ENCODE measurements around the gene DENND11.

Gene DENND11

DNA sequence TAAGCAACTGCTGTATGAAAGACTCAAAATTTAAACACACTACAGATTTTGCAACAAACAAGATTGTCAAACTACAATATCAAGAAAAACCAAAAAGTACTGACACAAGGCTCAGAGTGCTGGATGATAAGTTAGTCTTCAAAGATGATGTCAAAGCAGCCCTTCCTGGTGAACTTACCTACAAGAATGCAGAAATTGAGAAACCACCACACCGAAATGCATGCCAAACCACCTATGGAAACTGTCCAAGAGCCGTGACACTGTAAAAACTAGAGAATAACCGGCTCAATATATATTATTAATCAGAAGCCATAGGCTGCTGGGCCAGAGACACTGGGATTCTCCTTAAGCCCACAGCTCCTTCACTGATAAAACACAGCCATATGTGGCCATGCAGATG lies 25.3 kb downstream of the DENND11 start:
- FAIRE-seq: no peak

DNA sequence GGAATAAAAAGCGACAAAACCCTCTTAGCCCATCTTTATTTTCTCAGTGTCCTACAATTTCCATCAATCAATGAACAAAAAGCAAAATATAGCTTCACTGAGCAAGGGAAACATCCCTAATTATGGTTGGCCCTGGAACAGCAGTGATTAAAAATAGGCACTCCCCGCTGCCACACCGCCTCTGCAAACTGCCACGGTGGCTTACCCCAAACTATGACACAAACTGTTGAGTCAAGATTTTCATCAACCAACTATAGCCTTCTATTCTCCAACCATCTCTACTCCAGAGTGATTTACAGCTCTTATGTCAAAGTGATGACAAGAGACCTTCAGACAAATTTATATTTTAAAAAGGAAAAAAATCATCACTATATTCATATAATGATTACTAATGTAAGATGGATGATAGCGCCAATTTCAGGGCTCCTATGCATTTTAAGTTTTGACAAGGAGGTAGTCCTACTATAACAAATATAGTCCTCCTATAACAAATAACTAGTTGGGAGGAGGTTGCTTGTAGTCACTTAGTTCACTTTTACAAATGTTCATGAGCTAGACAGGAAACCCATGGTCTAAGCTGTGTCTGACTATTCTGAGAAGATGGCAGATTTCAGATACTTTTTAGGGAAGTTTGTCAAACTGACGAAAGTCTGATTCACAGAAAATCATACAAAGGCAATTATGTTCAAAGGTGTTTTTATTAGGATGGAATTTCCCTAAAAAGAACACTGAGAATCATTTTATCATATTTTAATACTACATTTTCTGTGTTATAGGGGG lies 26.3 kb downstream of the DENND11 start:
- no peak for FAIRE-seq

DNA sequence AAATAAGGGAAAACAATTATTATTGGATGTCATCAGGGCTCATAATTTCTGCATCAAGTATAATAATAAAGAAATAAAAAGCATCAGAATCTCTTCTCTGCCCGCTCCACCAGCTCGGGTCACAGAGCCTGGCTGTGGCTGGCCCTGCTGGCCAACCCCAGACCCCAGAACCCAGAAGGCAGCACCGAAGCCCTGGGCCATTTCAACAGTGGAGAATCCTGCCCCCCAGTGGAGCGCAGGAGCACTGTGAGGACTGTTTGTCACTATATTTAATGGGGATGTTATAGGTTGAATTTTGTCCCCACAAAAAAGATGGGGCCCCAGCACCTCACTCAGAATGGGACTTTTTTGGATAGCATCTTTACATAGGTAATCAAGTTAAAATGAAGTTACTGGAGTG lies 27.3 kb downstream of the DENND11 start:
- no peak for FAIRE-seq

DNA sequence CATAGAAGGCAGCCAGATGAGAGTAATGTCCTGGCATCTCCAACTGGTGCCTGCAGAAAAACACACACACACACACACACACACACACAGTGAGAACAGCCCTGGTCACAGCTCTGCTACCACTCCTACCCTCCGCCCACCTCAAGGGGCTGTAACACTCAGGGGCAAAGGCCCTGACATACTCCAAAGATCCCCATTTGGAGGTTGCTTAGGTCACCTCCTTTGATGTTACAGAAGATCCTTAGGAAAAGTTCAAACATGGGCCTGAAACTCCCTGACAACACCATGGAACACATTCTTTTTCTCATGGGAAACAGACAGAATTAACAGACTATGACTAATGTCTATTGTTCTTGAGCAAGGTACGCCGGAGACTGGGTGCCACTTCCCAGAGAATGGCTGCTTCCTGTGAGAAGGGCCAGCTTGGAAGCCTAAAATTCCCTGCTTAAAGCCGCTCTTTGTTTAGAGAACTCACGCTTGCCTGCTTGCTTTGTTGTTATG lies 27.7 kb downstream of the DENND11 start:
- no peak for FAIRE-seq

DNA sequence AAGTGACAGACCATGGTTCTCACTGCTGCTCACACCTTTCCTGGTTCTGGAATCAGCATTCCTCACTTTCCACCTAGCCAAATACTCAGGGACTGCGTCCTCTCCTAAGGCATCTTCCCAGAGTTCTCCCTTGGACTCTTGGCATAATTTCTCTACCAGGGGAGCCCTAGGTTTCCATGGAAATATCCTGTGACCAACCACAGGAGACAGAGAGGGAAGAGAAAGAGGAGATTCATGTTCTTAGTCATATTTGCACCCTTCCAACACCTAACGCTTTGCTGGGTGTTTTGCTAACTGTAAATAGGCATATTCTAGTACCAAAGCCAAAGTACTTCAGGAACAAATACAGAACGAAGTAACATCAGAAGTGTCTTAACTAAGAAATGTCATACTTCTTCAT lies 28.6 kb downstream of the DENND11 start:
- no peak for FAIRE-seq

DNA sequence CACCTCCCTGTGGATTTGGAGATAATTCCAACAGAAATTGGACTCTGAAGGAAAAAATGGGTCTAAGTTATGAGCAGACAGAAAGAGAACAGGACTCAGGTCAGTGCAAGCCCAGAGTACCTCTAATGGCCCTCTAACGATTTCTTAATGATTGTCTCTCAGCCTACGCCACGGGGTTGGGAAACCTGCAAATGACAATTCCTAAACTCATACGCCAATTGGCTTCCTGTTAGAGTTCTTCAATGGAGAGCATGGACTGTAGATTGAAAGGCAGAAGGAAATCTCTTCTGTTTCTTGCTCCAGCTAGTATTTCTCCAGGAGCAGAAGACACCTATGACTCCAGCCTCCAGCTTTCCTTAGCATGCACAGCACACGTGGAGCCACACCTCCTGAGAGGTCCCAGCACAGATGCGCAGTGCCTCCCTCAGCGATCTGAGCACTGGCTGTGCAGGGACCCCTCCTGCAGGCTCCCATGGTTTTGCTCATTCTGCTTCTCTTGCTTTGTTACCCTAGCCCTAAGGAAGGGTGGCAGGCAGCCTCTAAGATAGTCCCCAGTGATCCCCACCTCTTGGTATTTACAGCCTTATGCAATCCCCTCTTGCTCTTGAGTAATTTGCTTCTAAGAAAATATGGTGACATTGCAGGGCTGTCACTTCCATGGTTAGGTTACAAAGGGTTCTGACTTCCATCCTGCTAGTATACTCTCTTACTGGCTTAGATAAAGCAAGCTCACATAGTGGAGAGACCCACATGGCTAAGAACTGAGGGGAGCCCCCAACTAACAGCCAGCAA lies 30.1 kb downstream of the DENND11 start:
- FAIRE-seq: no peak

DNA sequence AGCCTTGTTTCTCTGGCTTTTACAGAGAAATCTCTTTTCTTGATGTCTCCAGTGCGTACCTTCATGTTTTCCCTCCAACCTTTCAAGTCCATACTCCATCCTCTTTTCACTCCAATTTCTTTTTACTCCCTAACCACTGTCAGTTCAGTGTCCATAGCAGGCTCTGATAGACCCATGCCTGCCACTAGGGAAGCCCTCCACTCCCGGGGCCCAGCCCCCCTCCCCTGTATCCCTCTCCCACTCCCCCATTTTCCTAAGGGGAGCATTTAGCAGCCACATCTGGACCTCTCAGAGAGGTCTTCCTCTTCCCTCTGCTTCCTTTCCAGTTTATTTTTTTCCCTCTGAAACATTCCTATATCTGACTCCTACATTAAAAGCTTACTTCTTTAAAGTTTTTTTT lies 33.1 kb downstream of the DENND11 start:
- no peak for FAIRE-seq

DNA sequence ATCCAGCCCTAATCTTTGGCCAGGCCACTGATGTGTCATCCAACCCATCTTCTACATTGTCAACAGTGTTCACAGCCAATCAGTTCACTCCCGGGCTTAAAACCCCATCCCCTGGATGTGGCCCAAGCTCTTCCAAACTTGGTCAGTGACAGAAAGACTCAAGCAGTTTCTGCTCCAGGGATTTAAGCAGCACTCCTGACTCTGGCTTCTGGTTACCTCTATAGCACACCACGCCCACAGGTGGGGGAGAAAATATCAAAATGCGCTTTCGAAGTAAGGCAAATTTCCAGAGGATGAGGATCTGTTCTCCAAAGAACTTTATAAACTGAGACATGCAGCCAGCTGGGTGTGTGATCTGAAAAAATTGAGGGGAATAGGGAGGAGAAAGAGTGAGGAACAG lies 35.9 kb downstream of the DENND11 start:
- FAIRE-seq: no peak

DNA sequence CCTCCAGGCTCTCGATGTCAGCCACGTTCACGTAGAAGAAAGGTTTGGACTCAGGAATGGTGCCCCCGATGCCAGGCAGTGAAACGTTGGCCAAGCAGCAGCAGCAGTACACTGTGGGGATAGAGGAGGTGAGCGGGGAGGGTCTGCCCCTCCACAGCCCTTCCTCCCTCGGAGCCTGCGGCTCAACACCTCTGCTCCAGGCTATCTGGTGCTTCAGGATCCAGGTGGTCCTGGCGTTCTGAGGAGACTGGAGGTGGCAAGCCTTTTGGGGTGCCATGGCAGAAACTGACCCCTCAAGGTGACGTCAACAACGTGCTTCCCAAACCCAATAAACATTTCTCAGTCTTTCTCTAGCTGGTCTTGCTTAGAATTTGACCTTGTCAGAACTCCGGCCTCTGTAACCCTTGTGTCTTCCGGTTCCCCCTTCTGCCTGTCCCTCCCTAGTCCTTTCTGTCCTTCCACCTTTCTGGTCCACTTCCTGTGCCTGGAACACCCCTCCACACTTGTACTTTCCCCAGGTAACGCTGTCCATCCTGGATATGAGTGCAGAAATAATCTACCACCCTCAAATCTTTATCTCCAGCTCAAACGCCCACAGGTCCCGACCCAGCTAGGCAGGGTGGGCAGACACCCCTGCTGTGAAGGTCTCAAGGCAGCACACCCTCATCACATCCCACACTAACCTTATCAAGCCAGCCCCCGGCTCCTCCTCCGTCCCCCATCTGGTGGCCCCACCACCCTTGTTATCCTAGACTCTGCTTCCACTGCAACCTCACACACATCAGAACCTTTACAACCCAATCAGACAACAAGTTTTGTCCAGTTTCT lies 36.5 kb downstream of the DENND11 start:
- FAIRE-seq: no peak

DNA sequence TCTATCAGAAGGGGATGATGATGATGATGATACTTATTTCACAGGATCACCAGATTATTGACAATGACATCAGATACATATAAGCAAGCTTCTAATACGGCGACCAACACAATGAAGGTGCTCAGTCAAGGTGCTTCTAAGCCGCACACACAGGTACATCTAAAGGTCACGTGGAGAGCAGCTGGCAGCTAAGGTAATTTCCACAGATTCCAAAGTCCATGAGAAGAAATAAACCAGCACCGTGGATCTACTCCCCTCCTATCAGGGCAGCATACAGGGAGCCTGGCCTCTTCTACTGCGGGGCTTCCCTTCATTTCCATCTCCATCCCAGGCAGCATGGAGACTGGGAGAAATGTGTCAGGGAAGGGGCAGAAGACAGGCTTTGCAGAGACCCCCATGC lies 37.5 kb downstream of the DENND11 start:
- no peak for FAIRE-seq

DNA sequence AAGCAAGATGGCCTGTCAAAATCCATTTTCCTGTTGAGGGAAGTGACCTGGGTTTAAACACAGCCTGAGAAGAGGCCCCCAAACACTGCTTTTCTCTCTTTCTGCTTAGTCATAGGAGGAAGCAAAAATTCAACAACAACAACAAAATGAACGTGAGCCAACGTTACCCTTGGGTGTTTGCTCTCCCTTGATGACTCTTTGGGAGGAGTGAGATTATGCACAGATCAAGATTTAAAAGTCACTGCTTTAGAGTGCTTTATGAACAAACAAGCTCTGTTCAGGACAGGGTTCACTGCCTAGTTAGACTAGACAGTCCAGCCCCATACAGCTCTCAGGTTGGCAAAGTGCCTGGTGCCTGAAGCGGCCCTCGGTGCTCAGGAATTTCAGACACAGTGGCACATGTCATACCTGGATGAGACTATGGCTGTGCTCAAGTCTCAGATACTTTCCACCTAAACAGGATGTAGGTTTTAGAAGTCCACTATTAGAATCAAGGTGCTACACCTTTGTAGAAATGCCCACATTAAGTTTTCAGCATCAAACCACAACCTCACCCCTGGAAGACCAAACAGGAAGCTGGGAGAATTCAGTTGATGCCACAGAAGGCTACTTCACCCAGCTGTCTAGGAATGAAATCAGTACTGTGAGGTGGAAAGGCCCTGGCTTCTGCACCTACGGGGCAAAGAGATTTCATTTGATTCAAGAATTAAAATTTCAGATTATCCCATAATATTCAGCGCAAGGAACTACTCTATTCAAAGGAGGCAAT lies 38.7 kb downstream of the DENND11 start:
- FAIRE-seq: no peak

DNA sequence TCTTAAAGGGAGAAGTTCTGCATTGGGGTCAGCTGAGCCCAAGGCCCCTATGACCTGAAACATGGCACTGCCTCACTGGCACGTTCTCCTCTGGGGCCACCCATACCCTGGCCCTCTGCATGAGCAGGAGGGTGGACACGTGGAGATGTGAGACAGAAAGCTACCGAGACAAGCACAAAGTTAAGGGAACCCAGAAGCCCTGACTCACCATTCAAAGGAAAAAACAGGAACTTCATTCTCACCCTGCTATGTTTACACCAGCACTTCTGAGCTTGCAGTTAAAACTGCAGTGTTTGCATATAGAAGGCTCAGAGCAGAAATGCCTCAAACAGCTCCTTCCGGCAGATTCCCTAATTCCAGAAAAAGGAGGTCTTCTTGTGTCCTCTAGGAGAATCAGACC lies 41.7 kb downstream of the DENND11 start:
- no peak for FAIRE-seq

DNA sequence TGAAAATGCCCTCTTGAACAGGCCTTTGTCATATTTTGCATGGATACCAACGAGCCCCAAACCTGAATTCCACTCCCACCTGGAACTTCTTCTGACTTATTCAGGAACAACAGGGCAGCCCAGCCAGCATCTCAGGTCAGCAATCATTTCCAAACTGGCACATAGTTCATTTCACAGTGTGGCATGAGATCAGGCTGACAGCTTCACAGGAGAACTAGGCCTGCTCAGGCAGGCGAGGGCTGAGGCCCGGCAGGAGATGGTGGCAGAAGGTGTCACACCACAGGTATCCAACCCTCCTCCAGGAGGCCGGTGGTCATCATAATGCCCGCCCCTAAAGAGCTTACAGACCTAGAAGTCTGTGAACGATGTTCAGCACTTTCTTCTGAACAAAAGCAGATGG lies 42.5 kb downstream of the DENND11 start:
- FAIRE-seq: no peak

DNA sequence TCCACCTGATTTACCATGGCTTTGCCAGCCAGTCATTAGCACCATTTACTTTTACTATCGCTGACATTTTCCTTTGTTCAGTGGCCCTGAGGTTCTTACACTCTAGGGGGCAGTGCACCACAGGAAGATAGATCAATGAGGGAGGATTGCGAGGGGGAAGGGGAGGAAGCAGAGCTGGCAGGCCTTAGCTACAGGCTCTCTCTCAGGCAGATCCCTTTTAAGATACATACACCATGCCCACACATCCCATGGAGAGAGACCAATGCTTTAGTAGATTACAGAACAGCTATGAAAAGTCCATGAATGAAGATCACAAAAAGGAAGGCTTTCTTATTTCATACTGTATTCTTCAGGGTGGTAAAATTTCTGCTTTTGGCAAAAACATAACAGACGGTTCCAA lies 47.4 kb downstream of the DENND11 start:
- no peak for FAIRE-seq

DNA sequence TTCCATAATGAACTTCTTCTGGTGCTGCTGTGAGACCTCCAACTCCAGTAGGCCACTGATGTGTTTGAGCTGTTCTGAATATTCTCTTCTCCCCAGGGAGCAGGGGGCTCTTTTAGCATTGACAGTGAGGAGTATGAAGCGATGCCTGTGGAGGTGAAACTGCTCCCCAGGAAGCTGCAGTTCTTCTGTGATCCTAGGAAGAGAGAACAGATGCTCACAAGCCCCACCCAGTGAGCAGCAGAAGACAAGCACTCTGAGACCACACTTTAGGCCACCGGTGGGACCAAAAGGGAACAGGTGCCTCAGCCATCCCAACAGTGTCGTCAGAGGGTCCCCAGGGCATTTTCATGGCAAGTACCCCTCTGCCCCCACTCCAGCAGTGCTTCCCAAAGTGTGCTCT lies 49.3 kb downstream of the DENND11 start:
- FAIRE-seq: no peak

All from A204.1 (cell line).